CD4-positive, alpha-beta T cell (primary cell): ENCODE results near the gene NUTM2E. TPM values are rescaled to one million over a fixed set of nuclear protein-coding genes. Genes with fewer than 3 reads are reported as not detected.
A peak's percentile ranks its signal among the peaks of the same experiment; 100 is the strongest.
"Not testable (repeated sequence)": the region's sequence is repeated elsewhere in the genome, so short reads cannot be mapped to it uniquely, and the experiment has no call there.

Experiments
- ATAC-seq: fragments of 200-7000 bp; cut with Tn5 transposase; one replicate; pipeline ENCODE4 v1.10.0; 2022; ENCODE audit warnings: mild to moderate bottlenecking; ENCODE audit not compliant: poor library complexity
- CTCF ChIA-PET: fragments of 350-600 bp; sonication (Branson Sonifier 250); formaldehyde crosslinking; loops from one replicate; lab custom pipeline; 2021; ENCODE audit warnings: antibody characterized with exemption, inconsistent platforms; lab: Charles Lee
- POLR2A ChIA-PET: fragments of 350-600 bp; sonication (Branson Sonifier 250); formaldehyde crosslinking; loops from one replicate; lab custom pipeline; 2021; ENCODE audit warnings: antibody characterized with exemption, inconsistent platforms; lab: Charles Lee
- DNase-seq, 14 experiments: peaks; one replicate each; pipeline ENCODE4 v3.0.0-alpha.2; 2013 to 2020; ENCODE audit warnings: mixed read lengths in 2 of 14
- H3K27ac ChIP-seq, 2 donors: one replicate each; pipeline versions ENCODE4 v1.5.1 to v1.7.0; 2013; ENCODE audit warnings: low read length in 2 of 2, low read depth in 1 of 2, mild to moderate bottlenecking in 1 of 2
- H3K27me3 ChIP-seq, 2 experiments: 1 replicate in 1 of 2; 2 replicates in 1 of 2; pipeline versions ENCODE4 v1.6.1 to v1.7.0; 2013; ENCODE audit warnings: low read length in 2 of 2, control low read depth in 1 of 2, mild to moderate bottlenecking in 1 of 2, moderate library complexity in 1 of 2; ENCODE audit not compliant: insufficient read depth in 2 of 2, control insufficient read depth in 1 of 2
- H3K36me3 ChIP-seq: one replicate; pipeline ENCODE4 v1.6.1; 2013; ENCODE audit warnings: low read length, control low read depth; ENCODE audit not compliant: insufficient read depth
- H3K4me1 ChIP-seq: one replicate; pipeline ENCODE4 v1.6.1; 2013; ENCODE audit warnings: low read length, control low read depth; ENCODE audit not compliant: insufficient read depth
- H3K4me3 ChIP-seq: one replicate; pipeline ENCODE4 v1.5.1; 2013; ENCODE audit warnings: mild to moderate bottlenecking, low read length, moderate library complexity
- H3K9me3 ChIP-seq, 2 experiments: 1 replicate in 1 of 2; 2 replicates in 1 of 2; pipeline versions ENCODE4 v1.6.1 to v1.7.0; 2013; ENCODE audit warnings: low read length in 2 of 2, mild to moderate bottlenecking in 2 of 2, control low read depth in 1 of 2, moderate library complexity in 1 of 2; ENCODE audit not compliant: control insufficient read depth in 1 of 2, insufficient read depth in 1 of 2
- H3K27ac Mint-ChIP-seq: one replicate; pipeline ENCODE4 v1.8.0; 2020; ENCODE audit warnings: mixed read lengths
- H3K27me3 Mint-ChIP-seq: one replicate; pipeline ENCODE4 v1.8.0; 2021; ENCODE audit warnings: mixed read lengths
- H3K36me3 Mint-ChIP-seq: one replicate; pipeline ENCODE4 v1.8.0; 2021; ENCODE audit warnings: low read depth, mixed read lengths
- H3K4me1 Mint-ChIP-seq: one replicate; pipeline ENCODE4 v1.8.0; 2021; ENCODE audit warnings: low read depth, mixed read lengths
- H3K4me3 Mint-ChIP-seq: one replicate; pipeline ENCODE4 v1.8.0; 2020; ENCODE audit warnings: mild to moderate bottlenecking, mixed read lengths
- H3K9me3 Mint-ChIP-seq: one replicate; pipeline ENCODE4 v1.8.0; 2020; ENCODE audit warnings: mixed read lengths
- CTCF ChIP-seq: fragments of 200-600 bp; IDR thresholded peaks from one replicate; pipeline ENCODE4 v1.8.0; 2022; ENCODE audit warnings: antibody characterized with exemption, mild to moderate bottlenecking
- intact Hi-C, 2 experiments: fragments of 100-400 bp; cut with DNase I in 1 of 2; cut with micrococcal nuclease in 1 of 2; formaldehyde crosslinking; loops; one replicate each; pipeline versions ENCODE4 v1.15.1 to v1.9.0; 2023 to 2025; cut with DNase I, micrococcal nuclease
- polyA plus RNA-seq, 2 donors: library from polyadenylated mRNA; unstranded; fragments of 120-200 nt; gene quantifications; one replicate each; pipeline ENCODE4 v1.2.1, GENCODE V29; 2013
- total RNA-seq, 174 experiments: library from RNA in 2 of 174; stranded (reverse) in 2 of 174; gene quantifications; one replicate each; pipeline ENCODE4 v1.2.3 and lab custom pipeline; 2021 to 2026

Gene NUTM2E
- 1 to 10 TPM in 1 of 2 experiments, under 1 TPM in 1; 0.99 to 1.6 TPM for total RNA-seq
- 0.10 TPM for polyA plus RNA-seq (2013, experiment 1 of 2)
- 1.1 TPM for polyA plus RNA-seq (2013, experiment 2 of 2)
- total RNA-seq (lab: John Stamatoyannopoulos, UW) = 0.13 to 3.5 (median 0.76) reads per million in 172 experiments

- intact Hi-C loops, H3K9me3 ChIP-seq, POLR2A ChIA-PET, H3K36me3 ChIP-seq, H3K27me3 Mint-ChIP-seq, H3K9me3 Mint-ChIP-seq, H3K36me3 Mint-ChIP-seq, H3K4me1 ChIP-seq, H3K27me3 ChIP-seq, CTCF ChIA-PET: not testable (repeated sequence)
- H3K4me3 Mint-ChIP-seq = peak within 1 kb of the TSS; percentile 99
- H3K27ac Mint-ChIP-seq = peak within 1 kb of the TSS; percentile 95
- Histone ChIP-seq H3K27ac (peak within 1 kb of the TSS; percentile 50 to 73), H3K4me3 (peak within 1 kb of the TSS; percentile 53)
- peaks cover 31% of the 10 kb centered on the region for H3K4me1 Mint-ChIP-seq
- peak; percentile 90 for ATAC-seq
- peak; percentile 55 to 88 (median 70) for DNase-seq
Measured at GRCh38 chr10:79826496-79827215, at the start of gene NUTM2E. TSS of gene NUTM2E (plus strand) at chr10:79826739. CDS start at chr10:79841741, 15,002 bp downstream.

GRCh38 chr10:79777997-79778396, 48.5 kb upstream of the NUTM2E start:
- H3K4me1 Mint-ChIP-seq, H3K4me1 ChIP-seq, CTCF ChIA-PET, H3K27ac ChIP-seq, H3K36me3 Mint-ChIP-seq, H3K9me3 ChIP-seq, intact Hi-C loops, H3K27me3 Mint-ChIP-seq, H3K4me3 Mint-ChIP-seq, H3K36me3 ChIP-seq, POLR2A ChIA-PET, H3K4me3 ChIP-seq, ATAC-seq, H3K27me3 ChIP-seq, H3K27ac Mint-ChIP-seq, H3K9me3 Mint-ChIP-seq, DNase-seq: not testable (repeated sequence)

- DNase-seq (peak; percentile 31 to 79 (median 46)), ATAC-seq (peak; percentile 77)
- H3K9me3 Mint-ChIP-seq, H3K27ac ChIP-seq, H3K27ac Mint-ChIP-seq, H3K27me3 ChIP-seq, H3K36me3 ChIP-seq, intact Hi-C loops, H3K4me1 Mint-ChIP-seq, H3K27me3 Mint-ChIP-seq, POLR2A ChIA-PET, H3K9me3 ChIP-seq, H3K36me3 Mint-ChIP-seq, CTCF ChIA-PET, H3K4me3 Mint-ChIP-seq, H3K4me1 ChIP-seq, H3K4me3 ChIP-seq: not testable (repeated sequence)
- peak; percentile 47 for TF ChIP-seq CTCF
Measured at GRCh38 chr10:79779310-79779938, 47.1 kb upstream of the NUTM2E start.

DNA sequence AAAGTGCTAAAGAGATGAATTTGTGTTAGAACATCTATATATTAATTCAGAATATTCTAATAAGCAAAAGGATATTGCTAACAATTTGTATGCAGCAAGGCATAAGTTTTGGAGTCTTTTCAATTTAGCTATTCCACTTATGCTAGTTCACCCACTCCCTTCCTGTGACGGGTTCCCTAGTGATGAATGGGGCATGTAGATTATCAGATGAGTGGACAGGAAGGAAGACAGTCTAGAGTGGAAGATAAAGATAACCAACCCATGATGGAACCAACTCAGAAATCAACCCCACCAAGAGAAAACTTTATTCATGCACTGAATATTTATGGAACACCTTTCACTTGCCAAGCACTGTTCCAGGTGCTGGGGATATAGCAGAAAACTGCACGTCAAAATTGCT, 46.5 kb upstream of the NUTM2E start:
- intact Hi-C loops, H3K9me3 Mint-ChIP-seq, H3K27ac ChIP-seq, H3K4me3 ChIP-seq, H3K36me3 Mint-ChIP-seq, CTCF ChIA-PET, H3K4me1 Mint-ChIP-seq, H3K4me1 ChIP-seq, H3K4me3 Mint-ChIP-seq, POLR2A ChIA-PET, DNase-seq, H3K27ac Mint-ChIP-seq, H3K36me3 ChIP-seq, H3K9me3 ChIP-seq, ATAC-seq, H3K27me3 Mint-ChIP-seq, H3K27me3 ChIP-seq: not testable (repeated sequence)

- H3K4me1 Mint-ChIP-seq, H3K27me3 Mint-ChIP-seq: not testable (repeated sequence)
Measured at GRCh38 chr10:79781584-79781983, 45.0 kb upstream of the NUTM2E start.

DNA sequence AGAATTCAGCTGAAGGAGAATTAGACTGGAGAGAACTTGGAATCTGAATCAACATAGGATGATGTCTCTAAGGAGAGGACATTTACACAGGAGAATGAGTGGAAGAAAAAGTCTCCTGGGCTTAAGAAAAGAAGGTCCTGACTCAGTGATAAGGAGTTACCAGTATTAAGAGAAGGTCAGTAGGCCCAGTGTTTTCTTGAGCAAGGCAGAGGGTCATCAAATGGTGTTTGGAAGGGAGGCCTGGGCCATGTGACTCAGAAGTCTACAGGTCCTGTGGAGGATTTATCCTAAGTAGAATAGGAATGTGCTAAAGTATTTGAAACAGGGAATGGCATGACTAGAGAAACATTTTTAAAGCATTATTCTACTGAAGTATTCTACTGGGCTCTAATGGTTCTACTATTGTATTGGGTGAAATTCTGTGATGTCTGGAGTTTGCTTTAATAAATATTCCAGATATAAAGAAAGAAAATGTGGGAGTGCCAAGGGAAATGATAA, 39.0 kb upstream of the NUTM2E start:
- H3K36me3 ChIP-seq, intact Hi-C loops, POLR2A ChIA-PET, H3K4me1 ChIP-seq, H3K9me3 ChIP-seq, H3K27me3 ChIP-seq, ATAC-seq, H3K4me3 Mint-ChIP-seq, H3K27me3 Mint-ChIP-seq, DNase-seq, H3K4me3 ChIP-seq, H3K36me3 Mint-ChIP-seq, H3K27ac Mint-ChIP-seq, CTCF ChIA-PET, H3K9me3 Mint-ChIP-seq, H3K4me1 Mint-ChIP-seq, H3K27ac ChIP-seq: not testable (repeated sequence)

More at GRCh38 chr10:79781584-79781983, 45.0 kb upstream of the NUTM2E start:
- H3K9me3 Mint-ChIP-seq, H3K36me3 ChIP-seq, H3K27ac Mint-ChIP-seq, H3K27me3 ChIP-seq, H3K4me3 ChIP-seq, H3K27ac ChIP-seq, H3K36me3 Mint-ChIP-seq, ATAC-seq, H3K4me3 Mint-ChIP-seq, intact Hi-C loops, CTCF ChIA-PET, H3K9me3 ChIP-seq, POLR2A ChIA-PET, DNase-seq, H3K4me1 ChIP-seq: not testable (repeated sequence)
